ENCODE data around the gene FILIP1L.
A peak's percentile ranks its signal among the peaks of the same experiment; 100 is the strongest.

Gene FILIP1L

GRCh38 chr3:99974989-99975388 is 139.3 kb downstream of the FILIP1L start:
- no peaks in the 10 kb centered on the region for H3K27me3 ChIP-seq (ENCODE audit: control insufficient read depth in 1 of 2, insufficient read depth in 2 of 2, low read length in 2 of 2)
- no peaks in the 10 kb centered on the region for H3K36me3 ChIP-seq (ENCODE audit: control insufficient read depth in 2 of 2, insufficient read depth in 2 of 2, low read length in 2 of 2)
- no peak overlapping the region for H3K9ac ChIP-seq (ENCODE audit: low read length in 2 of 2)
- H3K9me3 ChIP-seq (ENCODE audit: control insufficient read depth in 2 of 2, low read length in 2 of 2), result no peaks in the 10 kb centered on the region
- no peak overlapping the region for H3K27ac ChIP-seq (ENCODE audit: low read length)
- no peak overlapping the region for H3K4me3 ChIP-seq (ENCODE audit: low read length in 2 of 2)
- H3K4me1 ChIP-seq (ENCODE audit: control insufficient read depth, insufficient read depth, low read length), result peaks cover 4% of the 10 kb centered on the region

GRCh38 chr3:99972380-99973104 is 141.8 kb downstream of the FILIP1L start:
- H3K27ac ChIP-seq (ENCODE audit: low read length), result peak overlapping the region; percentile 31
- H3K9ac ChIP-seq (ENCODE audit: low read length in 2 of 2), result no peak overlapping the region
- H3K36me3 ChIP-seq (ENCODE audit: control insufficient read depth in 2 of 2, insufficient read depth in 2 of 2, low read length in 2 of 2), result no peaks in the 10 kb centered on the region
- no peak overlapping the region for H3K4me3 ChIP-seq (ENCODE audit: low read length in 2 of 2)
- no peaks in the 10 kb centered on the region for H3K9me3 ChIP-seq (ENCODE audit: control insufficient read depth in 2 of 2, low read length in 2 of 2)
- H3K27me3 ChIP-seq (ENCODE audit: control insufficient read depth in 1 of 2, insufficient read depth in 2 of 2, low read length in 2 of 2), result no peaks in the 10 kb centered on the region
- peaks cover 4% of the 10 kb centered on the region for H3K4me1 ChIP-seq (ENCODE audit: control insufficient read depth, insufficient read depth, low read length)

- no peaks in the 10 kb centered on the region for H3K9me3 ChIP-seq (ENCODE audit: control insufficient read depth in 2 of 2, low read length in 2 of 2)
- H3K27ac ChIP-seq (ENCODE audit: low read length), result no peak overlapping the region
- H3K9ac ChIP-seq (ENCODE audit: low read length in 2 of 2), result no peak overlapping the region
- peaks cover 9% of the 10 kb centered on the region for H3K4me1 ChIP-seq (ENCODE audit: control insufficient read depth, insufficient read depth, low read length)
- no peaks in the 10 kb centered on the region for H3K27me3 ChIP-seq (ENCODE audit: control insufficient read depth in 1 of 2, insufficient read depth in 2 of 2, low read length in 2 of 2)
- H3K36me3 ChIP-seq (ENCODE audit: control insufficient read depth in 2 of 2, insufficient read depth in 2 of 2, low read length in 2 of 2), result no peaks in the 10 kb centered on the region
- no peak overlapping the region for H3K4me3 ChIP-seq (ENCODE audit: low read length in 2 of 2)
These were observed 142.5 kb downstream of the FILIP1L start for GRCh38 chr3:99971761-99972160.

- Histone ChIP-seq H3K9me3 (ENCODE audit: control insufficient read depth in 2 of 2, low read length in 2 of 2) (no peaks in the 10 kb centered on the region), H3K4me1 (ENCODE audit: control insufficient read depth, insufficient read depth, low read length) (peaks cover 15% of the 10 kb centered on the region)
These were observed 144.1 kb downstream of the FILIP1L start for GRCh38 chr3:99970198-99970597.

GRCh38 chr3:99969136-99969535 is 145.2 kb downstream of the FILIP1L start:
- Histone ChIP-seq H3K9ac (ENCODE audit: low read length in 2 of 2) (no peak overlapping the region), H3K4me3 (ENCODE audit: low read length in 2 of 2) (no peak overlapping the region), H3K27ac (ENCODE audit: low read length) (no peak overlapping the region), H3K4me1 (ENCODE audit: control insufficient read depth, insufficient read depth, low read length) (peaks cover 15% of the 10 kb centered on the region), H3K27me3 (ENCODE audit: control insufficient read depth in 1 of 2, insufficient read depth in 2 of 2, low read length in 2 of 2) (no peaks in the 10 kb centered on the region), H3K9me3 (ENCODE audit: control insufficient read depth in 2 of 2, low read length in 2 of 2) (no peaks in the 10 kb centered on the region), H3K36me3 (ENCODE audit: control insufficient read depth in 2 of 2, insufficient read depth in 2 of 2, low read length in 2 of 2) (no peaks in the 10 kb centered on the region)

More at GRCh38 chr3:99970198-99970597, 144.1 kb downstream of the FILIP1L start:
- Histone ChIP-seq H3K9ac (ENCODE audit: low read length in 2 of 2) (no peak overlapping the region), H3K4me3 (ENCODE audit: low read length in 2 of 2) (no peak overlapping the region), H3K27me3 (ENCODE audit: control insufficient read depth in 1 of 2, insufficient read depth in 2 of 2, low read length in 2 of 2) (no peaks in the 10 kb centered on the region), H3K27ac (ENCODE audit: low read length) (no peak overlapping the region), H3K36me3 (ENCODE audit: control insufficient read depth in 2 of 2, insufficient read depth in 2 of 2, low read length in 2 of 2) (no peaks in the 10 kb centered on the region)

- no peaks in the 10 kb centered on the region for H3K27me3 ChIP-seq (ENCODE audit: control insufficient read depth in 1 of 2, insufficient read depth in 2 of 2, low read length in 2 of 2)
- H3K27ac ChIP-seq (ENCODE audit: low read length), result no peak overlapping the region
- H3K9ac ChIP-seq (ENCODE audit: low read length in 2 of 2), result no peak overlapping the region
- H3K4me1 ChIP-seq (ENCODE audit: control insufficient read depth, insufficient read depth, low read length), result peaks cover 15% of the 10 kb centered on the region
- H3K36me3 ChIP-seq (ENCODE audit: control insufficient read depth in 2 of 2, insufficient read depth in 2 of 2, low read length in 2 of 2), result no peaks in the 10 kb centered on the region
- no peaks in the 10 kb centered on the region for H3K9me3 ChIP-seq (ENCODE audit: control insufficient read depth in 2 of 2, low read length in 2 of 2)
- peak overlapping the region in 1 of 2 donors; percentile 11 for H3K4me3 ChIP-seq (ENCODE audit: low read length in 2 of 2)
These were observed 146.5 kb downstream of the FILIP1L start for GRCh38 chr3:99967796-99968195.

GRCh38 chr3:99966662-99967416 is 147.5 kb downstream of the FILIP1L start:
- peaks cover 11% of the 10 kb centered on the region for H3K4me1 ChIP-seq (ENCODE audit: control insufficient read depth, insufficient read depth, low read length)
- no peaks in the 10 kb centered on the region for H3K9me3 ChIP-seq (ENCODE audit: control insufficient read depth in 2 of 2, low read length in 2 of 2)
- H3K9ac ChIP-seq (ENCODE audit: low read length in 2 of 2), result peak overlapping the region in 1 of 2 donors; percentile 7
- peak overlapping the region; percentile 37 for H3K27ac ChIP-seq (ENCODE audit: low read length)
- no peaks in the 10 kb centered on the region for H3K36me3 ChIP-seq (ENCODE audit: control insufficient read depth in 2 of 2, insufficient read depth in 2 of 2, low read length in 2 of 2)
- peak overlapping the region; percentile 25 to 30 for H3K4me3 ChIP-seq (ENCODE audit: low read length in 2 of 2)
- no peaks in the 10 kb centered on the region for H3K27me3 ChIP-seq (ENCODE audit: control insufficient read depth in 1 of 2, insufficient read depth in 2 of 2, low read length in 2 of 2)

GRCh38 chr3:99965681-99966408 is 148.5 kb downstream of the FILIP1L start:
- Histone ChIP-seq H3K4me3 (ENCODE audit: low read length in 2 of 2) (peak overlapping the region in 1 of 2 donors; percentile 30), H3K4me1 (ENCODE audit: control insufficient read depth, insufficient read depth, low read length) (peaks cover 11% of the 10 kb centered on the region)

GRCh38 chr3:99965077-99965476 is 149.2 kb downstream of the FILIP1L start:
- Histone ChIP-seq H3K9ac (ENCODE audit: low read length in 2 of 2) (no peak overlapping the region), H3K4me3 (ENCODE audit: low read length in 2 of 2) (no peak overlapping the region), H3K27ac (ENCODE audit: low read length) (no peak overlapping the region), H3K36me3 (ENCODE audit: control insufficient read depth in 2 of 2, insufficient read depth in 2 of 2, low read length in 2 of 2) (no peaks in the 10 kb centered on the region), H3K4me1 (ENCODE audit: control insufficient read depth, insufficient read depth, low read length) (peaks cover 15% of the 10 kb centered on the region), H3K9me3 (ENCODE audit: control insufficient read depth in 2 of 2, low read length in 2 of 2) (no peaks in the 10 kb centered on the region), H3K27me3 (ENCODE audit: control insufficient read depth in 1 of 2, insufficient read depth in 2 of 2, low read length in 2 of 2) (no peaks in the 10 kb centered on the region)

More at GRCh38 chr3:99965681-99966408, 148.5 kb downstream of the FILIP1L start:
- Histone ChIP-seq H3K27ac (ENCODE audit: low read length) (peak overlapping the region; percentile 19), H3K9me3 (ENCODE audit: control insufficient read depth in 2 of 2, low read length in 2 of 2) (no peaks in the 10 kb centered on the region), H3K36me3 (ENCODE audit: control insufficient read depth in 2 of 2, insufficient read depth in 2 of 2, low read length in 2 of 2) (no peaks in the 10 kb centered on the region), H3K27me3 (ENCODE audit: control insufficient read depth in 1 of 2, insufficient read depth in 2 of 2, low read length in 2 of 2) (no peaks in the 10 kb centered on the region), H3K9ac (ENCODE audit: low read length in 2 of 2) (no peak overlapping the region)

- no peak overlapping the region for H3K4me3 ChIP-seq (ENCODE audit: low read length in 2 of 2)
- H3K36me3 ChIP-seq (ENCODE audit: control insufficient read depth in 2 of 2, insufficient read depth in 2 of 2, low read length in 2 of 2), result no peaks in the 10 kb centered on the region
- H3K9ac ChIP-seq (ENCODE audit: low read length in 2 of 2), result no peak overlapping the region
- peaks cover 20% of the 10 kb centered on the region for H3K4me1 ChIP-seq (ENCODE audit: control insufficient read depth, insufficient read depth, low read length)
- H3K27me3 ChIP-seq (ENCODE audit: control insufficient read depth in 1 of 2, insufficient read depth in 2 of 2, low read length in 2 of 2), result no peaks in the 10 kb centered on the region
- no peak overlapping the region for H3K27ac ChIP-seq (ENCODE audit: low read length)
- no peaks in the 10 kb centered on the region for H3K9me3 ChIP-seq (ENCODE audit: control insufficient read depth in 2 of 2, low read length in 2 of 2)
These were observed 151.6 kb downstream of the FILIP1L start for GRCh38 chr3:99962703-99963102.
